OCI-LY1 (cell line): ENCODE data around the gene FAM120A.

Experiments used
- CTCF ChIP-seq: fragments of 200-600 bp; sonication (generic), shearing (Covaris generic); IDR thresholded peaks from 2 replicates; pipeline ENCODE4 v1.5.1; 2017; ENCODE audit warnings: mild to moderate bottlenecking, antibody characterized with exemption, low read length, moderate library complexity, mixed read lengths
- EZH2 ChIP-seq: fragments of 200-600 bp; sonication (generic), shearing (Covaris generic); IDR thresholded peaks from 2 replicates; pipeline ENCODE4 v1.8.0; 2017; ENCODE audit warnings: borderline replicate concordance, mixed run types, mild to moderate bottlenecking, antibody characterized with exemption, low read length, moderate library complexity, mixed read lengths

GRCh38 chr9:93603906-93604326, 152.4 kb downstream of the FAM120A start:
- no peak for TF ChIP-seq CTCF
- no peak for TF ChIP-seq EZH2
